ENCODE measurements around the gene WDR93.
"Not testable (repeated sequence)": the region's sequence is repeated elsewhere in the genome, so short reads cannot be mapped to it uniquely, and the experiment has no call there.

Gene WDR93

GRCh38 chr15:89664441-89665350 is 25.9 kb upstream of the WDR93 start:
- no peak for DNase-seq

GRCh38 chr15:89665449-89666181 is 25.0 kb upstream of the WDR93 start:
- no peak for DNase-seq

- no peak for DNase-seq
Measured at GRCh38 chr15:89666184-89666857, 24.3 kb upstream of the WDR93 start.

- no peak for DNase-seq
Measured at GRCh38 chr15:89666858-89667705, 23.5 kb upstream of the WDR93 start.

GRCh38 chr15:89667706-89667960 is 23.0 kb upstream of the WDR93 start:
- DNase-seq, result no peak

GRCh38 chr15:89668171-89668570 is 22.4 kb upstream of the WDR93 start:
- no peak for DNase-seq

GRCh38 chr15:89669309-89669865 is 21.2 kb upstream of the WDR93 start:
- DNase-seq, result no peak

GRCh38 chr15:89669941-89670340 is 20.7 kb upstream of the WDR93 start:
- DNase-seq, result no peak

- no peak for DNase-seq
Measured at GRCh38 chr15:89670971-89671560, 19.5 kb upstream of the WDR93 start.

GRCh38 chr15:89671687-89672086 is 18.9 kb upstream of the WDR93 start:
- no peak for DNase-seq

GRCh38 chr15:89672221-89673164 is 18.1 kb upstream of the WDR93 start:
- no peak for DNase-seq

- no peak for DNase-seq
Measured at GRCh38 chr15:89673165-89673512, 17.5 kb upstream of the WDR93 start.

- no peak for DNase-seq
Measured at GRCh38 chr15:89674526-89674925, 16.1 kb upstream of the WDR93 start.

GRCh38 chr15:89675606-89676005 is 15.0 kb upstream of the WDR93 start:
- no peak for DNase-seq

- no peak for DNase-seq
Measured at GRCh38 chr15:89677381-89677780, 13.2 kb upstream of the WDR93 start.

- DNase-seq, result no peak
Measured at GRCh38 chr15:89679212-89679611, 11.4 kb upstream of the WDR93 start, which contains the start of gene PLIN1. TSS of gene PLIN1 (minus strand) at chr15:89679367. CDS start at chr15:89677489, 1,878 bp downstream.

GRCh38 chr15:89680282-89680873 is 10.2 kb upstream of the WDR93 start:
- peak; percentile 65 for DNase-seq

- no peak for DNase-seq
Measured at GRCh38 chr15:89681146-89681545, 9.5 kb upstream of the WDR93 start.

- no peak for DNase-seq
Measured at GRCh38 chr15:89685995-89686394, 4.6 kb upstream of the WDR93 start.

GRCh38 chr15:89686522-89686921 is 4.1 kb upstream of the WDR93 start:
- DNase-seq, result no peak

GRCh38 chr15:89689930-89690275 is 708 bp upstream of the WDR93 start:
- not testable (repeated sequence) for DNase-seq

Measured in NCI-H1092 (cell line).